ENCODE measurements around the gene DENND6B. TPM values are rescaled to one million over a fixed set of nuclear protein-coding genes. Genes with fewer than 3 reads are reported as not detected.
A peak's percentile ranks its signal among the peaks of the same experiment; 100 is the strongest.

Gene DENND6B
- total and polyA plus RNA-seq, 2 of the 13 experiments (the other 11 are each of a cell fraction or from before 2014, with no cell fraction given), result 0.95 to 3.8 TPM

GRCh38 chr22:50293441-50294318 lies 33.1 kb downstream of the DENND6B start (continued):
- TF ChIP-seq IRF1 (CRISPR knock-in tag; IDR thresholded peaks at IDR 0.05; ENCODE audit: low read depth), result no peak
- 0 out of 2 replicates have a peak, but pooled peaks have one; percentile 44 for TF ChIP-seq ZNF142 (CRISPR knock-in tag; IDR thresholded peaks at IDR 0.05)
- peak; percentile 49 for TF ChIP-seq GABPA (IDR thresholded peaks at IDR 0.05; ENCODE audit: low read depth, low read length)
- TF ChIP-seq GABPA (CRISPR knock-in tag; IDR thresholded peaks at IDR 0.05; ENCODE audit: low read depth), result peak; percentile 80
- 0 out of 2 replicates have a peak, but pooled peaks have one; percentile 53 for TF ChIP-seq SIX4 (CRISPR knock-in tag; IDR thresholded peaks at IDR 0.05)
- TF ChIP-seq ZBTB49 (CRISPR knock-in tag; IDR thresholded peaks at IDR 0.05; ENCODE audit: borderline replicate concordance), result no peak
- no peak for TF ChIP-seq MAFF (IDR thresholded peaks at IDR 0.05; ENCODE audit: low read depth, low read length)
- peak; percentile 59 for TF ChIP-seq ZNF362 (CRISPR knock-in tag; IDR thresholded peaks at IDR 0.05; ENCODE audit: borderline replicate concordance)
- TF ChIP-seq ATF3 (CRISPR knock-in tag; IDR thresholded peaks at IDR 0.05), result no peak
- no peak for TF ChIP-seq ZSCAN5A (CRISPR knock-in tag; IDR thresholded peaks at IDR 0.05; ENCODE audit: borderline replicate concordance)
- peak; percentile 59; the same call in 1 of the 2 replicates for TF ChIP-seq ZNF205 (CRISPR knock-in tag; IDR thresholded peaks at IDR 0.05)
- TF ChIP-seq NPAS2 (CRISPR knock-in tag; IDR thresholded peaks at IDR 0.05; ENCODE audit: borderline replicate concordance), result no peak
- TF ChIP-seq RELA (CRISPR knock-in tag; IDR thresholded peaks at IDR 0.05), result 0 out of 2 replicates have a peak, but pooled peaks have one; percentile 54
- no peak for TF ChIP-seq STAT5B (CRISPR knock-in tag; IDR thresholded peaks at IDR 0.05)
- TF ChIP-seq TBL1XR1 (IDR thresholded peaks at IDR 0.05; ENCODE audit: borderline replicate concordance, low read length, partially characterized antibody), result no peak
- peak; percentile 38 for TF ChIP-seq RBM39 (IDR thresholded peaks at IDR 0.05; ENCODE audit: low read depth, low read length, poor library complexity, severe bottlenecking)

Measured in HepG2 (cell line).